Measurements from ENCODE around the gene MYO1B.

Gene MYO1B

GRCh38 chr2:191215666-191216065 lies 29.5 kb upstream of the MYO1B start:
- peaks cover 12% of the 10 kb centered on the region for H3K9me3 Mint-ChIP-seq
- H3K4me3 Mint-ChIP-seq: no peak overlapping the region
- no peak overlapping the region for H3K27ac Mint-ChIP-seq
- DNase-seq: no peak
- H3K27me3 Mint-ChIP-seq: no peaks in the 10 kb centered on the region
- CTCF ChIA-PET: no interaction called here
- H3K36me3 Mint-ChIP-seq: peaks cover 4% of the 10 kb centered on the region
- H3K4me1 Mint-ChIP-seq: peaks cover 11% of the 10 kb centered on the region

GRCh38 chr2:191217580-191217979 lies 27.6 kb upstream of the MYO1B start:
- Mint-ChIP-seq H3K36me3 (no peaks in the 10 kb centered on the region), H3K27ac (no peak overlapping the region), H3K4me3 (no peak overlapping the region), H3K9me3 (peaks cover 7% of the 10 kb centered on the region), H3K27me3 (no peaks in the 10 kb centered on the region), H3K4me1 (peaks cover 11% of the 10 kb centered on the region)
- no peak for DNase-seq
- CTCF ChIA-PET: interaction anchor here (0.6 to 3.0 kb wide), 12 partner anchors 11 to 164 kb away, joined by 3 to 11 read pairs (median 4); no protein-coding TSS in a partner anchor

GRCh38 chr2:191218292-191218898 lies 26.8 kb upstream of the MYO1B start:
- Mint-ChIP-seq H3K9me3 (peaks cover 3% of the 10 kb centered on the region), H3K4me1 (peaks cover 11% of the 10 kb centered on the region), H3K27ac (no peak overlapping the region), H3K36me3 (no peaks in the 10 kb centered on the region), H3K27me3 (no peaks in the 10 kb centered on the region), H3K4me3 (no peak overlapping the region)
- DNase-seq: peak; percentile 38
- CTCF ChIA-PET: interaction anchor here (0.6 to 3.0 kb wide), 16 partner anchors 10 to 283 kb away, joined by 3 to 11 read pairs (median 4); no protein-coding TSS in a partner anchor

GRCh38 chr2:191220671-191221070 lies 24.5 kb upstream of the MYO1B start:
- DNase-seq: no peak
- Mint-ChIP-seq H3K9me3 (peaks cover 3% of the 10 kb centered on the region), H3K4me1 (peaks cover 11% of the 10 kb centered on the region), H3K36me3 (no peaks in the 10 kb centered on the region), H3K27me3 (no peaks in the 10 kb centered on the region), H3K4me3 (no peak overlapping the region), H3K27ac (no peak overlapping the region)
- CTCF ChIA-PET: no interaction called here

GRCh38 chr2:191221666-191222065 lies 23.5 kb upstream of the MYO1B start:
- no peaks in the 10 kb centered on the region for H3K36me3 Mint-ChIP-seq
- no peak overlapping the region for H3K4me3 Mint-ChIP-seq
- peaks cover 3% of the 10 kb centered on the region for H3K9me3 Mint-ChIP-seq
- no peak overlapping the region for H3K27ac Mint-ChIP-seq
- no peak for DNase-seq
- CTCF ChIA-PET: no interaction called here
- peaks cover 11% of the 10 kb centered on the region for H3K4me1 Mint-ChIP-seq
- no peaks in the 10 kb centered on the region for H3K27me3 Mint-ChIP-seq

- Mint-ChIP-seq H3K27ac (no peak overlapping the region), H3K9me3 (peaks cover 3% of the 10 kb centered on the region), H3K4me1 (peaks cover 10% of the 10 kb centered on the region), H3K36me3 (no peaks in the 10 kb centered on the region), H3K4me3 (no peak overlapping the region), H3K27me3 (no peaks in the 10 kb centered on the region)
- DNase-seq: no peak
- CTCF ChIA-PET: interaction anchor here (0.8 kb wide), 1 partner anchor 29 kb away, joined by 3 read pairs; no protein-coding TSS in a partner anchor
These were observed 22.7 kb upstream of the MYO1B start for GRCh38 chr2:191222507-191222906.

GRCh38 chr2:191222952-191223351 lies 22.3 kb upstream of the MYO1B start:
- Mint-ChIP-seq H3K27ac (no peak overlapping the region), H3K4me3 (no peak overlapping the region), H3K9me3 (peaks cover 3% of the 10 kb centered on the region), H3K36me3 (no peaks in the 10 kb centered on the region), H3K4me1 (peaks cover 6% of the 10 kb centered on the region), H3K27me3 (no peaks in the 10 kb centered on the region)
- CTCF ChIA-PET: interaction anchor here (0.8 kb wide), 1 partner anchor 28 kb away, joined by 3 read pairs; no protein-coding TSS in a partner anchor
- no peak for DNase-seq

- peaks cover 3% of the 10 kb centered on the region for H3K9me3 Mint-ChIP-seq
- H3K36me3 Mint-ChIP-seq: no peaks in the 10 kb centered on the region
- no peak for DNase-seq
- H3K4me3 Mint-ChIP-seq: no peak overlapping the region
- no peak overlapping the region for H3K27ac Mint-ChIP-seq
- CTCF ChIA-PET: interaction anchor here (0.9 kb wide), 1 partner anchor 166 kb away, joined by 3 read pairs; no protein-coding TSS in a partner anchor
- no peaks in the 10 kb centered on the region for H3K27me3 Mint-ChIP-seq
- no peaks in the 10 kb centered on the region for H3K4me1 Mint-ChIP-seq
These were observed 20.1 kb upstream of the MYO1B start for GRCh38 chr2:191225126-191225525.

- H3K4me3 Mint-ChIP-seq: no peak overlapping the region
These were observed 19.5 kb upstream of the MYO1B start for GRCh38 chr2:191225690-191226089.

GRCh38 chr2:191226196-191226595 lies 19.0 kb upstream of the MYO1B start:
- no peaks in the 10 kb centered on the region for H3K27me3 Mint-ChIP-seq
- no peak overlapping the region for H3K27ac Mint-ChIP-seq
- DNase-seq: no peak
- no peaks in the 10 kb centered on the region for H3K36me3 Mint-ChIP-seq
- no peaks in the 10 kb centered on the region for H3K9me3 Mint-ChIP-seq
- CTCF ChIA-PET: no interaction called here
- H3K4me3 Mint-ChIP-seq: no peak overlapping the region
- H3K4me1 Mint-ChIP-seq: no peaks in the 10 kb centered on the region

More at GRCh38 chr2:191225690-191226089, 19.5 kb upstream of the MYO1B start:
- H3K36me3 Mint-ChIP-seq: no peaks in the 10 kb centered on the region
- CTCF ChIA-PET: interaction anchor here (0.9 kb wide), 1 partner anchor 167 kb away, joined by 3 read pairs; no protein-coding TSS in a partner anchor
- no peak for DNase-seq
- no peak overlapping the region for H3K27ac Mint-ChIP-seq
- peaks cover under 1% of the 10 kb centered on the region for H3K9me3 Mint-ChIP-seq
- H3K27me3 Mint-ChIP-seq: no peaks in the 10 kb centered on the region
- no peaks in the 10 kb centered on the region for H3K4me1 Mint-ChIP-seq

- no peak overlapping the region for H3K27ac Mint-ChIP-seq
- H3K9me3 Mint-ChIP-seq: no peaks in the 10 kb centered on the region
- DNase-seq: no peak
- no peaks in the 10 kb centered on the region for H3K4me1 Mint-ChIP-seq
- H3K36me3 Mint-ChIP-seq: no peaks in the 10 kb centered on the region
- CTCF ChIA-PET: interaction anchor here (1.3 kb wide), 1 partner anchor 9 kb away, joined by 4 read pairs; no protein-coding TSS in a partner anchor
- H3K27me3 Mint-ChIP-seq: no peaks in the 10 kb centered on the region
- H3K4me3 Mint-ChIP-seq: no peak overlapping the region
These were observed 16.9 kb upstream of the MYO1B start for GRCh38 chr2:191228333-191228732.

- DNase-seq: no peak
- H3K4me3 Mint-ChIP-seq: no peak overlapping the region
- no peaks in the 10 kb centered on the region for H3K4me1 Mint-ChIP-seq
- CTCF ChIA-PET: no interaction called here
- no peak overlapping the region for H3K27ac Mint-ChIP-seq
- no peaks in the 10 kb centered on the region for H3K36me3 Mint-ChIP-seq
- H3K9me3 Mint-ChIP-seq: no peaks in the 10 kb centered on the region
- H3K27me3 Mint-ChIP-seq: no peaks in the 10 kb centered on the region
These were observed 16.3 kb upstream of the MYO1B start for GRCh38 chr2:191228861-191229260.

GRCh38 chr2:191230174-191230573 lies 15.0 kb upstream of the MYO1B start:
- no peaks in the 10 kb centered on the region for H3K36me3 Mint-ChIP-seq
- CTCF ChIA-PET: interaction anchor here (1.3 to 2.3 kb wide), 2 partner anchors 12 to 73 kb away, joined by 3 to 9 read pairs; no protein-coding TSS in a partner anchor
- DNase-seq: no peak
- no peaks in the 10 kb centered on the region for H3K9me3 Mint-ChIP-seq
- no peaks in the 10 kb centered on the region for H3K27me3 Mint-ChIP-seq
- no peak overlapping the region for H3K27ac Mint-ChIP-seq
- H3K4me1 Mint-ChIP-seq: no peaks in the 10 kb centered on the region
- H3K4me3 Mint-ChIP-seq: no peak overlapping the region

- Mint-ChIP-seq H3K4me3 (no peak overlapping the region), H3K4me1 (no peaks in the 10 kb centered on the region), H3K9me3 (no peaks in the 10 kb centered on the region), H3K27me3 (no peaks in the 10 kb centered on the region), H3K36me3 (no peaks in the 10 kb centered on the region), H3K27ac (no peak overlapping the region)
- CTCF ChIA-PET: interaction anchor here (2.3 kb wide), 1 partner anchor 14 kb away, joined by 9 read pairs; no protein-coding TSS in a partner anchor
- no peak for DNase-seq
These were observed 13.2 kb upstream of the MYO1B start for GRCh38 chr2:191231995-191232394.

GRCh38 chr2:191233533-191233932 lies 11.7 kb upstream of the MYO1B start:
- no peaks in the 10 kb centered on the region for H3K27me3 Mint-ChIP-seq
- CTCF ChIA-PET: no interaction called here
- no peak overlapping the region for H3K4me3 Mint-ChIP-seq
- H3K27ac Mint-ChIP-seq: no peak overlapping the region
- no peaks in the 10 kb centered on the region for H3K4me1 Mint-ChIP-seq
- H3K9me3 Mint-ChIP-seq: no peaks in the 10 kb centered on the region
- no peak for DNase-seq
- H3K36me3 Mint-ChIP-seq: no peaks in the 10 kb centered on the region

Measured in activated naive CD4-positive, alpha-beta T cell treated with anti-CD3 and anti-CD28 coated beads, Interleukin-2, amount 10 ng/mL, durations not matched to agents 7 days and 5 days (primary cell).